Epithelial cell of esophagus (primary cell): ENCODE measurements around the gene ASIP.

Experiments used
- DNase-seq: peaks from one replicate; pipeline ENCODE4 v3.0.0; 2010; ENCODE audit warnings: low read depth
- H3K4me3 ChIP-seq: 2 replicates; pipeline ENCODE4 v1.5.1; 2011; ENCODE audit warnings: mild to moderate bottlenecking, low read length, control low read depth
- TF ChIP-seq, protein P1 (sequence below): IDR thresholded peaks from 2 replicates; pipeline ENCODE4 v1.5.1; 2011; ENCODE audit warnings: low read depth, mild to moderate bottlenecking, low read length, control low read depth, inconsistent platforms; ENCODE audit not compliant: insufficient read depth; ENCODE audit errors: missing control alignments

Gene ASIP

DNA sequence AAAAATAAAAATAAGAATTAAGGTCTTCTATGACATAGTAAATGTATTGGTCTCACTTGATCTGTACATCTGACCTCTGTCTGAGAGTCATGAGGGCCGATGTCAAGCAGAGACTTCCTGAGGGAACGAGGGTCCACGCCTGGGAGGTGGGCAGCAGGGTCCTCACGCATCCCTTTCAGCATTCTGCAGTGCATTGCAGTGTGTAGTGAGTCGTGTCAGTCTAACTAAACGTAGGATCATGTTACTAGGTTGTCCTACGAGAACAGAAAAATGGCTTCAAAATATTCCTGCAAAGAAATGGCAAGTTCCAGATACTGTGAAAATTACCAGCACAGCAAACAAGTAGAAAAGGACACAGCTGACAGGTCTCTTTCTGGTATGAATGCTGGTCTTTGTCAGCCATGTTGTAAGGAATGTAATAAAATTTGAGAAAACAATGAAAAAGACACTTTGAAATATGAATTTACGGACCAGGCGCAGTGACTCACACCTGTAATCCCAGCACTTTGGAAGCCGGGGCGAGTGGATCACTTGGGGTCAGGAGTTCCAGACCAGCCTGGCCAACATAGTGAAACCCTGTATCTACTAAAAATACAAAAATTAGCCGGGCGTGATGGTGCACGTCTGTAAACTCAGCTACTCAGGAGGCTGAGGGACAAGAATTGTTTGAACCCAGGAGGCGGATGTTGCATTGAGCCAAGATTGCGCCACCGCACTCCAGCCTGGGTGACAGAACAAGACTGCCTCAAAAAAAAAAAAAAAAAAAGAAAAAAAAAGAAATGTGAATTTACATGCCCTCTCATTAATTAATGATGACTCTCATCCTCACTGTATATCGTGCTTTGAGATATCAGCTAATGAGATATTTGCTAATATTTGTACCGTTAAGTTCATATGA is 64.4 kb downstream of the ASIP start:
- H3K4me3 ChIP-seq = no peak overlapping the region
- DNase-seq = peak; percentile 68
- TF ChIP-seq, protein P1, sequence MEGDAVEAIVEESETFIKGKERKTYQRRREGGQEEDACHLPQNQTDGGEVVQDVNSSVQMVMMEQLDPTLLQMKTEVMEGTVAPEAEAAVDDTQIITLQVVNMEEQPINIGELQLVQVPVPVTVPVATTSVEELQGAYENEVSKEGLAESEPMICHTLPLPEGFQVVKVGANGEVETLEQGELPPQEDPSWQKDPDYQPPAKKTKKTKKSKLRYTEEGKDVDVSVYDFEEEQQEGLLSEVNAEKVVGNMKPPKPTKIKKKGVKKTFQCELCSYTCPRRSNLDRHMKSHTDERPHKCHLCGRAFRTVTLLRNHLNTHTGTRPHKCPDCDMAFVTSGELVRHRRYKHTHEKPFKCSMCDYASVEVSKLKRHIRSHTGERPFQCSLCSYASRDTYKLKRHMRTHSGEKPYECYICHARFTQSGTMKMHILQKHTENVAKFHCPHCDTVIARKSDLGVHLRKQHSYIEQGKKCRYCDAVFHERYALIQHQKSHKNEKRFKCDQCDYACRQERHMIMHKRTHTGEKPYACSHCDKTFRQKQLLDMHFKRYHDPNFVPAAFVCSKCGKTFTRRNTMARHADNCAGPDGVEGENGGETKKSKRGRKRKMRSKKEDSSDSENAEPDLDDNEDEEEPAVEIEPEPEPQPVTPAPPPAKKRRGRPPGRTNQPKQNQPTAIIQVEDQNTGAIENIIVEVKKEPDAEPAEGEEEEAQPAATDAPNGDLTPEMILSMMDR = no peak

DNA sequence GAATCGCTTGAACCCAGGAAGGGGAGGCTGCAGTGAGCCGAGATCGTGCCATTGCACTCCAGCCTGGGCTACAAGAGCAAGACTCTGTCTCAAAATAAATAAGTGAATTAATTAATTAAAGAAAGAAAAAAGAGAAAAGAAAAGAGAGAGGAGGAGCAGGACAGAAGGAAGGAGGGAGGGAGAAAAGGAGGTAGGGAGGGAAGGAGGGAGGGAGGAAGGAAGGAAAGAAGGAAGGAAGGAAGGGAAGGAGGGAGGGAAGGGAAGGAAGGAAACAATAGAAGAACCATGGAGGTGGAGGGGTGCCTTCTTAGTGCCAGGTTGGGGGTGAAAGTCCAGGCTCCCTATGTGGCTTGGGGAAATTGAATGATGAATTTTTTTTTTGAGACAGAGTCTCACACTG is 68.5 kb downstream of the ASIP start:
- TF ChIP-seq, protein P1 = no peak
- no peak overlapping the region for H3K4me3 ChIP-seq
- no peak for DNase-seq

DNA sequence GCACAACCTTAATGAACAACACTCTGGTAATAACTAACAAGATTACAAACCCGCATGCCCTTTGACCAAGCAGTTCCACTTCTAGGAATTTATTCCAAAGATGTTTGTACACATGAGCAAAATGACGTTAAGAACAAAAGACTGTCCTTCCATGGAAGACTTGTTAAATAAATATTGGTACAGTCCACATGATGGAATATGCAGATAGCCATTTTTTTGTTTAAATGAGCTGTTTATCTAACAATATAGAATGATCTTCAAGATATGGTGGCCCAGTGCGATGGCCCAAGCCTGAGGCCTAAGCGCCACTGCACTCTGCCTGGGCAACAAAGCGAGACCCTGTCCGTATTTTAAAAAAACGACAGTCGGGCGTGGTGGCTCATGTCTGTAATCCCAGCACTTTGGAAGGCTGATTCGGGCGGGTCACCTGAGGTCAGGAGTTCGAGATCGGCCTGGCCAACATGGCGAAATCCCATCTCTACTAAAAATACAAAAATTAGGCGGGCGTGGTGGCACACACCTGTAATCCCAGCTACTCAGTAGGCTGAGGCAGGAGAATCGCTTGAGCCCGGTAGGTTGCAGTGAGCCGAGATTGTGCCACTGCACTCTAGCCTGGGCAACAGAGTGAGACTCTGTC is 69.4 kb downstream of the ASIP start:
- TF ChIP-seq, protein P1 = no peak

GRCh38 chr20:34311118-34312023 is 70.1 kb downstream of the ASIP start:
- no peak for DNase-seq
- no peak overlapping the region for H3K4me3 ChIP-seq
- TF ChIP-seq, protein P1 = no peak

More for the DNA sequence above, 69.4 kb downstream of the ASIP start:
- H3K4me3 ChIP-seq = no peak overlapping the region
- no peak for DNase-seq

DNA sequence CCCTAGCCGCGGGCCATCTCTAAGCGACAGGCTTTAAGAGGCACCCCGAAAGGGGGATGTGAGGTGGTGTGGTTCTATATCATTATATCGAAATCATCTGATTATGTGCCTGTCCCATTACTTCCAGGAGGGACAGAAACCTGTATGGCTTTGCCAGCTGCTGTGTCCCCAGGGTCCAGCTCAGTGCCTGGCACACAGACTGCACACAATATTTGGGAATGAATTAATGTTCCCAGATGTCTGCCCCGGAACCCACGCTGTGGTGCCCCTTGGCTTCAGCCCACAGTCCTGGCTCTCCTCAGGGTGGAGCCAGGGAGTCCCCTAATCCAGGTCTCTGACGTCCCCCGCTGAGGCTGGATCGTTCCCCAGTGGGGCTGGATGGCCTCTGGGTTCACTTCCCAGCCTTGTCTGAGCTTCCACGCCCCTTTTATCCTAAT is 70.8 kb downstream of the ASIP start:
- TF ChIP-seq, protein P1 = no peak
- H3K4me3 ChIP-seq = no peak overlapping the region
- DNase-seq = no peak

- H3K4me3 ChIP-seq = no peak overlapping the region
- TF ChIP-seq, protein P1 = peak; percentile 100
- DNase-seq = peak; percentile 88
Measured at GRCh38 chr20:34312544-34313217, 71.5 kb downstream of the ASIP start.
